Esophagus muscularis mucosa (tissue), 4 donors: Measurements from ENCODE around the gene SPATA16.

Experiments
- EP300 ChIP-seq: sonication (generic); formaldehyde crosslinking; IDR thresholded peaks from one replicate; pipeline ENCODE4 v1.6.1; 2017; ENCODE audit warnings: antibody characterized with exemption
- POLR2A ChIP-seq: fragments of 450-650 bp; IDR thresholded peaks from one replicate; pipeline ENCODE4 v1.6.1; 2017; ENCODE audit warnings: antibody characterized with exemption, moderate library complexity, mild to moderate bottlenecking, low read depth
- POLR2AphosphoS5 ChIP-seq, 2 donors: sonication (generic); formaldehyde crosslinking; IDR thresholded peaks; one replicate each; pipeline ENCODE4 v1.6.1; 2017; ENCODE audit warnings: antibody characterized with exemption in 2 of 2
- TF ChIP-seq, protein P1 (sequence below), 3 experiments: fragments of 200-600 bp in 2 of 3; fragments of 450-650 bp in 1 of 3; sonication (generic) in 2 of 3; IDR thresholded peaks; one replicate each; pipeline ENCODE4 v1.5.1; 2017 to 2019; ENCODE audit warnings: antibody characterized with exemption in 3 of 3, mild to moderate bottlenecking in 2 of 3, moderate library complexity in 1 of 3

GRCh38 chr3:172974969-172975368, 166.1 kb downstream of the SPATA16 start:
- TF ChIP-seq, protein P1, sequence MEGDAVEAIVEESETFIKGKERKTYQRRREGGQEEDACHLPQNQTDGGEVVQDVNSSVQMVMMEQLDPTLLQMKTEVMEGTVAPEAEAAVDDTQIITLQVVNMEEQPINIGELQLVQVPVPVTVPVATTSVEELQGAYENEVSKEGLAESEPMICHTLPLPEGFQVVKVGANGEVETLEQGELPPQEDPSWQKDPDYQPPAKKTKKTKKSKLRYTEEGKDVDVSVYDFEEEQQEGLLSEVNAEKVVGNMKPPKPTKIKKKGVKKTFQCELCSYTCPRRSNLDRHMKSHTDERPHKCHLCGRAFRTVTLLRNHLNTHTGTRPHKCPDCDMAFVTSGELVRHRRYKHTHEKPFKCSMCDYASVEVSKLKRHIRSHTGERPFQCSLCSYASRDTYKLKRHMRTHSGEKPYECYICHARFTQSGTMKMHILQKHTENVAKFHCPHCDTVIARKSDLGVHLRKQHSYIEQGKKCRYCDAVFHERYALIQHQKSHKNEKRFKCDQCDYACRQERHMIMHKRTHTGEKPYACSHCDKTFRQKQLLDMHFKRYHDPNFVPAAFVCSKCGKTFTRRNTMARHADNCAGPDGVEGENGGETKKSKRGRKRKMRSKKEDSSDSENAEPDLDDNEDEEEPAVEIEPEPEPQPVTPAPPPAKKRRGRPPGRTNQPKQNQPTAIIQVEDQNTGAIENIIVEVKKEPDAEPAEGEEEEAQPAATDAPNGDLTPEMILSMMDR (IDR thresholded peaks at IDR 0.05) = no peak
- no peak for TF ChIP-seq POLR2A
- TF ChIP-seq EP300 = no peak
- TF ChIP-seq POLR2AphosphoS5 (IDR thresholded peaks at IDR 0.05) = no peak
